ENCODE measurements around the gene EHMT1.

Gene EHMT1

GRCh38 chr9:137618105-137619067 is at the start of gene EHMT1:
Gene EHMT1 (plus strand): TSS chr9:137619005. CDS start chr9:137619029, 24 bp downstream.
- no peaks in the 10 kb centered on the region for H3K9me3 ChIP-seq (replicated peaks; ENCODE audit: insufficient read depth, low read length)
- H3K9me2 ChIP-seq (replicated peaks; ENCODE audit: insufficient read depth, low read length): no peaks in the 10 kb centered on the region
- no peak for TF ChIP-seq CTCF (IDR thresholded peaks at IDR 0.05; ENCODE audit: low read length)
- no peak for TF ChIP-seq EZH2phosphoT487 (IDR thresholded peaks at IDR 0.05; ENCODE audit: low read length)
- DNase-seq: peak; percentile 92
- peaks cover 14% of the 10 kb centered on the region for H3K4me1 ChIP-seq (ENCODE audit: low read length)
- peak within 1 kb of the TSS; percentile 47 for H2AFZ ChIP-seq (ENCODE audit: low read length)
- no peaks in the 10 kb centered on the region for H3K27me3 ChIP-seq (replicated peaks; ENCODE audit: insufficient read depth, low read length)
- H3K9ac ChIP-seq (ENCODE audit: low read length): peak within 1 kb of the TSS; percentile 77
- H3K4me2 ChIP-seq (ENCODE audit: low read depth, low read length): peak within 1 kb of the TSS; percentile 97
- peak within 1 kb of the TSS; percentile 84 for H3K4me3 ChIP-seq (ENCODE audit: low read length)
- H3K79me2 ChIP-seq (ENCODE audit: low read length): peaks cover 78% of the 10 kb centered on the region
- H3K27ac ChIP-seq (ENCODE audit: low read length): peak within 1 kb of the TSS; percentile 67
- peaks cover 9% of the 10 kb centered on the region for H3F3A ChIP-seq (ENCODE audit: insufficient read depth, low read length)
- H4K20me1 ChIP-seq (ENCODE audit: insufficient read depth, low read length): peaks cover 9% of the 10 kb centered on the region
- 0 out of 2 replicates have a peak, but pooled peaks cover 6% of the 10 kb centered on the region for H3K36me3 ChIP-seq (replicated peaks; ENCODE audit: insufficient read depth, low read length)

GRCh38 chr9:137569609-137570203 is 49.1 kb upstream of the EHMT1 start:
- no peak overlapping the region for H3K9ac ChIP-seq (ENCODE audit: low read length)
- DNase-seq: no peak
- H3F3A ChIP-seq (ENCODE audit: insufficient read depth, low read length): peaks cover under 1% of the 10 kb centered on the region; the same call in 1 of the 2 replicates
- no peak overlapping the region for H3K4me2 ChIP-seq (ENCODE audit: low read depth, low read length)
- no peaks in the 10 kb centered on the region for H4K20me1 ChIP-seq (ENCODE audit: insufficient read depth, low read length)
- peaks cover 12% of the 10 kb centered on the region for H3K36me3 ChIP-seq (replicated peaks; ENCODE audit: insufficient read depth, low read length)
- no peaks in the 10 kb centered on the region for H3K9me2 ChIP-seq (replicated peaks; ENCODE audit: insufficient read depth, low read length)
- H3K79me2 ChIP-seq (ENCODE audit: low read length): peaks cover 39% of the 10 kb centered on the region
- TF ChIP-seq EZH2phosphoT487 (IDR thresholded peaks at IDR 0.05; ENCODE audit: low read length) (no peak), EZH2 (optimal IDR thresholded peaks at IDR 0.05; ENCODE audit: low read depth, low read length) (no peak), CTCF (IDR thresholded peaks at IDR 0.05; ENCODE audit: low read length) (no peak)
- no peaks in the 10 kb centered on the region for H3K27me3 ChIP-seq (replicated peaks; ENCODE audit: insufficient read depth, low read length)
- peaks cover 6% of the 10 kb centered on the region for H3K4me1 ChIP-seq (ENCODE audit: low read length)
- H3K4me3 ChIP-seq (ENCODE audit: low read length): no peak overlapping the region
- H3K27ac ChIP-seq (ENCODE audit: low read length): no peak overlapping the region
- no peaks in the 10 kb centered on the region for H3K9me3 ChIP-seq (replicated peaks; ENCODE audit: insufficient read depth, low read length)
- H2AFZ ChIP-seq (ENCODE audit: low read length): no peak overlapping the region

DNA sequence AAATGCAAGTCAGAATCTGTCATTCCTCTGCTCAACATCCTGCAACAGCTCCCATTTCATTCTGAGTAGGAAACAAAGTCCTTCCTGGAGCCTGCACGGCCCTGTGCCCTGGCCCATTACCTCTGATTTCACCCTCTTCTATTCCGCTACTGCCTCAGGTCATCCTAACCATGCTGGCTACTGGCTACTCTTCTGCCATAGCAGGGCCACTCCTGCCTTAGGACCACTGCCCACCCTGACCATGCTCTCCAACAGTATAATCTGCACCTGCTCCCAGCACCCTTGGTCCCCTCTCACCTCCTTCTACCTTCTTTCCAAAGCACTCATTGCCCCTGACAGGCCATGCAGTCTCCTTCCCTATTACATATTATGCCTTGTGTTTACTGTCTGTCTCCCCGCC is 48.2 kb upstream of the EHMT1 start:
- H3K4me3 ChIP-seq (ENCODE audit: low read length): no peak overlapping the region

More for the DNA sequence above, 48.2 kb upstream of the EHMT1 start:
- no peak overlapping the region for H3K4me2 ChIP-seq (ENCODE audit: low read depth, low read length)
- H3K27me3 ChIP-seq (replicated peaks; ENCODE audit: insufficient read depth, low read length): no peaks in the 10 kb centered on the region
- no peak overlapping the region for H3K27ac ChIP-seq (ENCODE audit: low read length)
- H3K9ac ChIP-seq (ENCODE audit: low read length): no peak overlapping the region
- DNase-seq: no peak
- H3K9me2 ChIP-seq (replicated peaks; ENCODE audit: insufficient read depth, low read length): no peaks in the 10 kb centered on the region
- H4K20me1 ChIP-seq (ENCODE audit: insufficient read depth, low read length): no peaks in the 10 kb centered on the region
- H2AFZ ChIP-seq (ENCODE audit: low read length): no peak overlapping the region
- peaks cover 14% of the 10 kb centered on the region for H3K4me1 ChIP-seq (ENCODE audit: low read length)
- H3K36me3 ChIP-seq (replicated peaks; ENCODE audit: insufficient read depth, low read length): peaks cover 12% of the 10 kb centered on the region
- TF ChIP-seq CTCF (IDR thresholded peaks at IDR 0.05; ENCODE audit: low read length): no peak
- TF ChIP-seq EZH2 (optimal IDR thresholded peaks at IDR 0.05; ENCODE audit: low read depth, low read length): no peak
- TF ChIP-seq EZH2phosphoT487 (IDR thresholded peaks at IDR 0.05; ENCODE audit: low read length): no peak
- no peaks in the 10 kb centered on the region for H3K9me3 ChIP-seq (replicated peaks; ENCODE audit: insufficient read depth, low read length)
- H3K79me2 ChIP-seq (ENCODE audit: low read length): peaks cover 45% of the 10 kb centered on the region
- H3F3A ChIP-seq (ENCODE audit: insufficient read depth, low read length): peaks cover 9% of the 10 kb centered on the region

Measured in MM.1S (cell line).